ENCODE data around the gene DXO.
"Not testable (repeated sequence)": the region's sequence is repeated elsewhere in the genome, so short reads cannot be mapped to it uniquely, and the experiment has no call there.

DXO gene

DNA sequence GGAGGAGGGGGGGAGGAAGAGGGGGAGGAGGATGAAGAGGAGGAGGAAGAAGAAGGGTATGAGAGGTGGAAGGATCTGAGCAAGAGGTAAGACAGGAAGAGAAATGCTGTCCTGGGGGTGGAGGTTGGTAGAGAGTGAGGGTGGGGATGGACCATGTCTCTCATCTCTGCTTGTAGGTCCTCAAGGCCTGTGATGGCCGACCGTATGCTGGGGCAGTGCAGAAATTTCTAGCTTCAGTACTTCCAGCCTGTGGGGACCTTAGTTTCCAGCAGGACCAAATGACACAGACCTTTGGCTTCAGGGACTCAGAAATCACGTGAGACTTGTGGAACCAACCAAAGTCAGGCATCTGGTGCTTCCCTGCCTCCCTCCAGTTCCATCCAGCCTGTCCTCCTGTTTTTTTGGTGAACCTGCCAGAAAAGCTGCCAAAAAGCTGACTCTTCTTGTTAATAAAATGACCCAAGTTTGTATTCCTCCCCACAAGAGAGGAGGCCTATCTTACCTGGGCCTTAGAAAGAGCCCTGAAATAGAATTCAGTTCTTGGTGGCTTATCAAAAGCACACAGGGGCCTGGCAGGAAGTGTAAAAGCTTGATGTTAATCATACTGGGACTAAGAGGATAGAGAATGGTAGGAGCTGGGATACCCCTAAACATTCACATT is 7.4 kb upstream of the DXO start:
- no peak for DNase-seq

DNA sequence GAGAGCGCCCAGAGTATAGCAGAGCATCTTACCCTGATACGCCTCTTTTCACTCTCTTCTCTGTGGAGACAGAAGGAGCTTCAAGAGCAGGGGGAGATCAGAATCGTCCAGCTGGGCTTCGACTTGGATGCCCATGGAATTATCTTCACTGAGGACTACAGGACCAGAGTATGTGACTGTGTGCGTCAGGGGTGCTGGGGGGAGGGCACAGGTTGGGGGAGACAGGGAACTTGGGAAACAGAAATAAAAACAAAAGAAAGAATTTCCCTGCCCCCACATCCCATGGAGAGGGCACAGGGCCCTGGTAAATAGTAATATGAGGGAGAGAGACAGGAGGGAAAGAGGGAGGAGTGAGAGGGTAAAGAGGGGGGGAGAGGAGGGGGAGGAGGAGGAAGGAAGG is 6.9 kb upstream of the DXO start:
- DNase-seq, result no peak

DNA sequence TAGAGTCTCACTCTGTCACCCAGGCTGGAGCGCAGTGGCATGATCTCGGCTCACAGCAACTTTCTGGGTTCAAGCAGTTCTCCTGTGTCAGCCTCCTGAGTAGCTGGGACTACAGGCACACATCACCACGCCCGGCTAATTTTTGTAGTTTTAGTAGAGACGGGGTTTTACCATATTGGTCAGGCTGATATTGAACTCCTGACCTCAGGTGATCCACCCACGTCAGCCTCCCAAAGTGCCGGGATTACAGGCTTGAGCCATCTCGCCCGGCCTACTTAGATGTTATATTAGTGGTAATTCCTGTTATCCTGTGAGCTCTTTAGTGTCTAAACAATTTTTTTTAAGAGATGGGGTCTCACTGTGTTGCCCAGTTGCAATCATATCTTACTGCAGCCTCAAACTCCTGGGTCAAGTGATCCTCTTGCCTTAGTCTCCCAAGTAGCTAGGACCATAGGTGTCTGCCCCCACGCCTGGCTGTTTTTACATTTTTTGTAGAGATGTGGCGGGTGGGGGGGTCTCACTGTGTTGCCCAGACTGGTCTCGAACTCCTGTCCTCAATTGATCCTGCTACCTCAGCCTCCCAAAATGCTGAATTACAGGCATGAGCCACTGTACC is 6.0 kb upstream of the DXO start:
- no peak for DNase-seq

DNA sequence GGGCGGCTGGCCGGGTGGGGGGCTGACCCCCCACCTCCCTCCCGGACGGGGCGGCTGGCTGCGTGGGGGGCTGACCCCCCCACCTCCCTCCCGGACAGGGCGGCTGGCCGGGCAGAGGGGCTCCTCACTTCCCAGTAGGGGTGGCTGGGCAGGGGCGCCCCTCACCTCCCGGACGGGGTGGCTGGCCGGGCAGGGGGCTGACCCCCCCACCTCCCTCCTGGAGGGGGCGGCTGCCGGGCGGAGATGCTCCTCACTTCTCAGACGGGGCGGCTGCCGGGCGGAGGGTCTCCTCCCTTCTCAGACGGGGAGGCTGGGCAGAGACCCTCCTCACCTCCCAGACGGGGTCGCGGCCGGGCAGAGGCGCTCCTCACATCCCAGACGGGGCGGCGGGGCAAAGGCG is 4.1 kb upstream of the DXO start:
- DNase-seq, result not testable (repeated sequence)

DNA sequence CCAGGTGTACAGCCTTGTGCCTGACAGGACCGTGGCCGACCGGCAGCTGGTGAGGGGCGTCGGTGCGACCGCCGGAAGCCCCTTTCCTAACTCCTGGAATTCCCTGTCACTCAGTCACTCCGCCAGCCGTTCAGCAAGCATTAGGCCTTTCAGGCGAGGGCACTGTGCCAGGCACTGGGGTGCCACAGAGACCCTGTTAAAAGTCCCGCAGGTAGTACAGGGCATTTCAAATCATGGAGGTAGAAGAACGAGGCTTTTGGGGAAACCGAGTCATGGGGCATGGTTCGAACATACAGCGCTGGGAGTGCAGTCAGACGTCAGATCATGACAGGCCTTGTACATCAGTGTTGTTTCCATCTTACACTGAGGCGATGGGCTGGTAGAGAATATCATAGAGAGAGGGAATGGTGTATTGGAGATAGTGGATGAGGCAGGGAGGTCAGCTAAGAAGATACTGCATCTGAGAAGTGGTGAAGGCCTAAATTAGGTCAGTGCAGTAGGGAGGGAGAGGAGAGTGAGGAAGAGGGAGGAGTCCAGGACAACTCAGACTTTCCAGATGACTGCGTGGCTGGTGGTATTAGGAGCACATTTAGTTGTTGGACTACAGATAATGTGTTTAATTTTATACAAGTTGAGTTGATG is 892 bp upstream of the DXO start:
- no peak for DNase-seq

DNA sequence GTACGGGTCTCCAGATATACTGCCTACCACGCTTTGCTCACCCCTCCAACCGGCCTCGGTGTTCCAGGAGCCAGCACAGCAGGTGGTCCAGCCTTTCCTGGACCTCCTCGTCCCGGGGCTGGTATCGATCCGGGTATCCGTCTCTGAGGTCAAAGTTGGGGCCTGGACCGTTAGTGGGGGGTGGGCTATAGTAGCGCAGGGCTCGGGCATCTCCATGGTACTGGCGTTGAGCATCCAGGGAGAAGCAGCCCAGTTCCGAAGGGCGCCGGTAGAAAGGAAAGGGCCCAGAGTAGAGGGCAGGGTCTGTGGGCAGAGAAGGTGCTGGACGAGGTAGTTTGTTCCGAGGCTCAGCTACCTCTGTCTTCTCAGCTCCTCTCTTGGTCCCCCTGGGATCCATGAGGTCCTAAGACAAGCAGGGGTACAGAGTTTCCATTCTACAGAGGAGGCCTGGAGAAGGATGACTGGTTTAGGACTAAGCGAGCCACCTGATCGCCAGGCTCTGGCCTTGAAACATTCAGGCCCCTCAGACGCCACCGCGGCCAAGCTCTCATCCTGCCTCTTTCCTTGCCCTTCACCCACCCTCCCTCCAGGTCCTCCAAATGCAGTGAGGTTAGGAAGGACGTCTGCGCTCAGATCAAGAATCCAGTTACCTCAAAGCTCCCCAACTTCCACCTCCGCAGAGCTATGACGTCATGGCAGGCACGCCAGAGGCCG is 502 bp downstream of the DXO start:
- DNase-seq, result no peak

DNA sequence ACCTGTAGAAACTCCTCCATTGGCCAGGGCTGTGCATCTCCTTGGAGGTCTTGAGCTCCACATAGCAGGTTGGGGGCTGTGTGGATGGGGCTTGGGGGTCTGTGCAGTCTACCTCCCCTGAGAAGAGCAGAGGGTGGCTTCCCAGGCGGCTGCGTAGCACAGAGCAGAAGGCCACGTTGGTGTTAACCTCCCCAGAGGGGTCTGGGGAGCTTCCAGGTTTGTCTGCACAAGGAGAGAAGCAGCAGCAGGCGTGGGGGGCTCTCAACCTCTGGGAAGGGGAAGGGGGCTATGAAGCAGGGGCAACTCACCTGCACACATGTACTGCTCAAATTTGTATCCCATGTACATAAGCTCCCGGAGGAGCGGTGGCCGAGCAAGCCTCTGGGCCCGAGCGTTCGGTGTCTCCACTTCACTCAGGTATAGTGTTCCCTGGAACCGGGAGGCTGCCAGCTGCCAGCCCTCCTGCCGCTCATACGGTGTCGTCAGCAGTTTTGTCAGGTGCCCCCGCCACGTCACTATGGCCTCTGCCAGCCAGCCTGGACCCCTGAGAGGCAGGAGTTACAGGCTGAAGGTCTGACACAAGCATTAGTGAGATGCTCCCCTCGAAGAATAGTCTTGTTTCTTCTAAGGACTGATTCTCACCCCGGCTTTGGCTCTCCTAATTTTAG is 1.2 kb downstream of the DXO start:
- DNase-seq, result no peak

DNA sequence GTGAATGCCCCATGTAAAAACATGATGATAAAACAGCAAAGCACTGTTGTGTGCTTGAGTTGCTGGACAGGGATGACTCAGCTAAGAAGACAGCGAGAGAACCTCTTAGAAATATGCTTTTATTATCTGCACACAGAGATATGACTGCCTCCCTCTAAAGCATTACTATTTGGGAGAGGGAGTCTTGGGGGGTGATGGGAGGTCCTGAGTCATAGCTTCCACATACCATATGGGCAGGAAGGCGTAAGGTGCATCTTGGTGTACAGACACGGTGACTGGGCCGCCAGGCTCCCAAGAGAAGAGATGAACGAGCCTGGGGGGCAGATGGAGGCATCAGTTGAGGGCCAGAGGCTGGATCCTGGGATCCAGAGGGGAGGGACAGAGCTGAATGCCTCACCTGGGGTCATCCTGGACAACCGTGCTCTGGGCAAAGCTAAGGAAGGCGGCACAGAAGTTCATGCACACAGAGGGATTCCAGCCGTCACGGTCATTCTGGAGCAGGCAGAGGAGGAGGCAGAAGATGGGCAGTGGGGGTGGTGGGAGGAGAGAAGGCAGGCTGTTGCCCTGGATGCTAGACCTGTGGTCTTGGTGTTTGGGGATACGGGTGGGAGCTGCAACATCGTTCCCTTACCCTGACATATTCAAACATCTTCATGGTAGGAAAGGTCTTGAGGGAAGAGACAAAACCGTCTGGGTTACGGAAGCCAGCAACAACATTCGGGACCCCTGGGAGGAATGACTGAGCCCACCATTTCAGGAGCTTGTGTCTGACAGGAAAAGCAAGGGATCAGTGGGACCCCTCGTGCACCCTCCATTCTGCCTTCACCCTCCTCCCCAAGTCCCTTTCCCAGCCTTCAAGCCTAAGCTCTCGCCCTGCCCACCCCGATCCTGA is 2.0 kb downstream of the DXO start:
- DNase-seq, result no peak

DNA sequence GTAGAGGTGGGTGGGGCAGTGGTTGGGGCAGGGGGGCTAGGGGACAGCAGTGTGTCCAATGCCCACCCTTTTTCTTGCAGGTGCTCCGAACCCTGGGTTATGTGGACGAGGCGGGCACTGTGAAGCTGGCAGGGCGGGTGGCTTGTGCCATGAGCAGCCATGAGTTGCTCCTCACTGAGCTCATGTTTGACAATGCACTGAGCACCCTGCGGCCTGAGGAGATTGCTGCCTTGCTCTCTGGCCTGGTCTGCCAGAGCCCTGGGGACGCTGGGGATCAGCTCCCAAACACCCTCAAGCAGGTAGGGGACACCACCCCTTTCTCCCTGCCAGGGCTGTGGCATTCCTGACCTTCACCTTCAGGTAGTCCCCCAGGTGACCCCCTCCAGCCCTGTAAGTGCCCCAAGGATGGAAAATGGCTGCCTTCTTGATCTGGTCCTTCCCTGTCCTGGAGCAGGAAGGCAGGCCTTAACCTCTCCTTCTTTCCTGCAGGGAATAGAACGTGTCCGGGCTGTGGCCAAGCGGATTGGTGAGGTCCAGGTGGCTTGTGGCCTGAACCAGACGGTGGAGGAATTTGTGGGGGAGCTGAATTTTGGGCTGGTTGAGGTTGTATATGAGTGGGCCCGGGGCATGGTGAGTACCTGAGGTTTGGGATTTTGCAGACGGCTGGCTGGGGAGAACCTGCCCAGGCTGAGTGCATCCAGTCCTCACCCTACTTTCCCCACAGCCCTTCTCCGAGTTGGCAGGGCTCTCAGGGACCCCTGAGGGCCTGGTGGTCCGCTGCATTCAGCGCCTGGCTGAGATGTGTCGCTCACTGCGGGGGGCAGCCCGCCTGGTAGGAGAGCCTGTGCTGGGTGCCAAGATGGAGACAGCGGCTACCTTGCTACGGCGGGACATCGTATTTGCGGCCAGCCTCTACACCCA is 2.9 kb downstream of the DXO start:
- no peak for DNase-seq

DNA sequence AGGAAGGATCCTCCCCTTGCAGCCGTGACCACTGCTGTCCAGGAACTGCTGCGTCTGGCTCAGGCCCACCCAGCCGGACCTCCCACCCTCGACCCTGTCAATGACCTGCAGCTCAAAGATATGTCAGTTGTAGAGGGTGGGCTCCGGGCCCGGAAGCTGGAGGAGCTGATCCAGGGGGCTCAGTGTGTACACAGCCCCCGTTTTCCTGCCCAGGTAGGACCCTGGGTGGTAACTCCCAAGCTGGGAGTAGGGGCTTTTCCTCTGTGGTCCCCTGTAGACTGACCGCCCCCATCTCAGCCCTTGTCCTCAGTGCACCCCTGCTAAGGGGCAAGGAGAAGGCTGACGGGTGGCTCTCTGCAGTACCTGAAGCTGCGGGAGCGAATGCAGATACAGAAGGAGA is 3.6 kb downstream of the DXO start:
- no peak for DNase-seq

DNA sequence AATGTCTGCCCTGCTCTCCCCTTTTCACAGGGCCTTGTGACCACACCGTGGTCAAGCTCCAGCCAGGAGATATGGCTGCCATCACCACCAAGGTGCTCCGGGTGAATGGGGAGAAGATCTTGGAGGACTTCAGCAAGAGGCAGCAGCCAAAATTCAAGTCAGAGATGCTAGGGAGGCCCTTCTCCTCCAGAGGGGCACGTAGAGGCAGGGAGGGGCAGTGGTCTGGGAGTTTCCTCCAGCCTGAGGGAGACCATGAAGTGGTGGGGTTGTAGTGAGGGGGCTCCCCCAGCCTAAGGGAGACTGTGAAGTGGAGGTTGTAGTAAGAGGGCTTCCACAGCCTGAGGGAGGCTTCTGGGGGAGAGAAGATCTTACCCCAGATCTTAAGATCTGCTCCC is 4.0 kb downstream of the DXO start:
- DNase-seq, result no peak

DNA sequence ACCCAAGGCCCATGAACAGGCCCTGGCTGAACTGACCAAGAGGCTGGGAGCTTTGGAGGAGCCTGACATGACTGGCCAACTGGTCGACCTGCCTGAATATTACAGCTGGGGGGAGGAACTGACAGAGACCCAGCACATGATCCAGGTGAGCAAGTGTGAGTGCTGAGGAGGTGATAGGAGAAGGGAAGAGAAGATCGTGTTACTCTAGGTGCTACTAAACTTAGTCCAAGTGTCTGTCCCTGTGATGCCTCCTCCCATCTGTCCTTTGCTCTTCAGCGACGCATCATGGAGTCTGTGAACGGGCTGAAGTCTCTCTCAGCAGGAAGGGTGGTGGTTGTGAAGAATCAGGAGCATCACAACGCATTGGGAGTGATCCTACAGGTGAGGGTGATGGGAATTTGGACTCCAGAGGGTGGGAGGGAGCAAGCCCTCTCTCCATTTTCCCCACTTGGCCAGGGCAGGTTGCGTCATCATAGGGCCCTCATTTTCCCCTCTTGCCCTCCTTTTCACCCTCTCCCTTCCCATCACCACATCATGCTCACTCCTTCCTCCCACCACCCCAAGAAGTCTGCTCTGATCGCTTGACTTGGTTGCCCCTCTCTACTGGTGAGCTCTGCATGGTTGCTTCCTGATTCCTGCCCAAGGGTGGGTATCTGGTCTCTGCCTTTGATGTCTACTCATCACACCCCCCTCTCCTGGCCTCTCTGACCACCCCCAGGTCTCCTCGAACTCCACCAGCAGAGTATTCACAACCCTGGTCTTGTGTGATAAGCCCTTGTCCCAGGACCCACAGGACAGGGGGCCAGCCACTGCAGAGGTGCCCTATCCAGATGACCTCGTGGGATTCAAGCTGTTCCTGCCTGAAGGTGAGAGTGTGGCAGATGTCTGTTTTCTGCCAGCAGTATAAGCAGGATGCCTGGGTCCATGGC is 4.7 kb downstream of the DXO start:
- no peak for DNase-seq

DNA sequence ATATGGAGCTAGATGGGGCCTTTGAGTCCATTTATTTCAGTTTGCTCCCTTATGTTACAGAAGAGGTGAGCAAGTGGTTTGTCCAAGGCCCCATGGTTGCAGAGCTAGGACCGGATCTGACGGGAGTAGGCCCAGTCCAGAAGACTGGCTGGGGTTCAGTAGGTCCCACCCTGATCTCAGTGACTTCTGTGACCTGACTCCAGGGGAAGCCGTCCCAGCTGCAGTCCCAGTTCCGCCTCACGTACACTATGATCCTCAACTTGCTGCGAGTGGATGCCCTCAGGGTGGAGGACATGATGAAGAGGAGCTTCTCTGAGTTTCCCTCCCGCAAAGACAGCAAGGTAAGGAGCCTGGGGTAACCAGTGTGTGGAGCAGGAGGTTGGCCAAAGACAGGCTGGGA is 5.4 kb downstream of the DXO start:
- no peak for DNase-seq

DNA sequence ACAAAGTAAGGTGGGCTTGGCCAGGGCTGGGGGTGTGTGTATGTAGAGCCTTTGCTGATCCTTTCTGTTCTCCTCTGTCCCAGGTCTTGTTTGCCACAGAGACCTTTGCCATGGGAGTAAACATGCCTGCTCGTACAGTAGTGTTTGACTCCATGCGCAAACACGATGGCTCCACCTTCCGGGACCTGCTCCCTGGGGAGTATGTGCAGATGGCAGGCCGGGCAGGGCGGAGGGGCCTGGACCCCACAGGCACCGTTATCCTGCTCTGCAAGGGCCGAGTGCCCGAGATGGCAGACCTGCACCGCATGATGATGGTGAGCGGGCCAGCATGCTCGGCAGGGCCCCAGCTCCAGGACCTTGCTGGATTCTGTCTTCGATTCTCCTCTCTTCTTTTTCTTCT is 6.2 kb downstream of the DXO start:
- DNase-seq, result no peak

DNA sequence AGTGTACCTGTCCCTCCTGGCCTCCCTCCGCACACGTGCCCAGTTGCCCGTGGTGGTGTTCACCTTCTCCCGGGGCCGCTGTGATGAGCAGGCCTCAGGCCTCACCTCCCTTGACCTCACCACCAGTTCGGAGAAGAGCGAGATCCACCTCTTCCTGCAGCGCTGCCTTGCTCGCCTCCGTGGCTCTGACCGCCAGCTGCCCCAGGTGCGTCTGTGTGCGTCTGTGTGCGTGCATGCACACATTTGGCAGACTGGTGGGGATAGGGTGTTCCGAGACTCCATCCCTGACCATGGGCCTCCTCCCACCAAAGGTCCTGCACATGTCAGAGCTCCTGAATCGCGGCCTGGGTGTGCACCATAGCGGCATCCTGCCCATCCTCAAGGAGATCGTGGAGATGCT is 8.0 kb downstream of the DXO start:
- DNase-seq, result no peak

DNA sequence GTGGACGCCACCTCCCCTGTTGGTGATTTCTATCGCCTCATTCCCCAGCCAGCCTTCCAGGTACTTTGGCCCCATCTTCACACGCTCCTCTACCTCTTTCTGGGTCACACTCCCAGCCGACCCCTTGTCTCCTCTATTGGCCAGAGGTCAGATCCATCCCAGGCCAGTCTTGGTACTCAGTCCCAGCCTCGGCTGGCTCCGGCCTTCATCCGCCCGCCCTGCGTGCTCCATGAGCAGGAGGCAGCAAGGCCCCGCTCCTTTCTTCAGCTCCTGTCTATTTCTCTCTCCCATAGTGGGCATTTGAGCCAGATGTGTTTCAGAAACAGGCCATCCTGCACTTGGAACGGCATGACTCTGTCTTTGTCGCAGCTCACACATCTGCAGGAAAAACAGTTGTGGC is 10.3 kb downstream of the DXO start:
- no peak for DNase-seq

DNA sequence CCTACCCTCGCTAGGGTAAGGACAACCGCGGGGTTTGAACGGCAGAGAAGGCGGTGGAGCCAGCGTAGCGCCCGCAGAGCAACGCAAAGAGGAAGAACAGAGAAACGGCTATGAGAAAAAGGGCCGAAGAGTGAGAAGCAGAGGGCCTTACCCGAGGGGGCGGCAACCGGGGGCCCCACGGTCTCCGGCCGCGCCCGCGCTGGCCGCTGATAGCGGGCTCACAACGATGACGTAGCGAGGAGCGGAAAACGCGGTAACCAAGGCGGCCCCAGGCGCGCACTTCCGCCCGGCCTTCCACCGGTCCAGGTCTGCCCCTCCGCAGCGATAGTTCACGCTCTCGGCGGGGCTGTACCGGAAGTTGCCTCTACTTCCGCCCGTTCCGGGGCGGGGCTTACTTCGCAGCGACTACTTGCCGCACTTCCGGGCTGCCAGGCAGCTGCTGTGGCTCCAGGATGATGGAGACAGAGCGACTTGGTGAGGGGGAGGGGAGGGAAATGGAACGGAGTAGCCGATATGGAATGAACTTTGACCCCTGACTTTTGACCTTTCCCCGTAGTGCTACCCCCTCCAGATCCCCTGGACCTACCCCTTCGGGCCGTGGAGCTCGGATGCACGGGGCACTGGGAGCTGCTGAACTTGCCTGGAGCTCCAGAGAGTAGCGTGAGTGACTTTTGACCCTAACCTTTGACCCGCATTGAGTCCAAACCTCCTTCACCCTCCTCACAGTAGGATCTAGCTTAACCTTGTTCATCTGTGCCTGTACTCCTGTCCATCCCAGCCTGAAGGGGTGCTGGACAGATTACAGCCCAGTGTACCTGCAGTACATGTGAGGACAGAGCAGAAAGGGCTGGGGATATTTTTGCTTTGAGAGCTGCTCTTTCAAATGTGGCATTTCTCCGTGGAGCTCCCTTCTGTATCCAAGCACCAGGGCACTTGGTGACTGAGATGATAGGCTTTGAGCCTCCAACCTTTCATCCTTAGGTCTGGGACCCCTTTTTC is 12.9 kb downstream of the DXO start, which contains the start of the genes NELFE and SKIC2:
Gene NELFE, minus strand, starts transcription at position 231 of the 999 bp plus-strand sequence. CDS start 525 bp downstream, outside the sequence.
Gene SKIC2, plus strand, starts transcription at position 435 of the 999 bp plus-strand sequence. Its CDS starts 18 bp downstream, at position 453.
- peak; percentile 98 for DNase-seq

DNA sequence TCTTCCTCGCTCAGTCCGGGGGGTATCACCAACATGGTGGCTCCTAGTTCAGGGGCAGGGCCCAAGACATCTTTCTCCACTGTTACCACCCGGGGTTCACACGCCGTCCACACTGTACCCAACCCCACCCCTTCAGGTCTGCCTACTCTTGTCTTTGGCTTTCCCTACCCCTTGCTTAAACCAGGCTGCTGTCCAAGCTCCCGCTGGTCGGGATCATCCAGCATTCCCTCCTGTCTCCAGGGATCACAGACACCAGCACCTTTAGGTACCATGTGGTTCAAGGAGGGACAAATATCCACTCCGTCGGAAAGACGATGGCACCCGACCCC is 13.6 kb downstream of the DXO start:
- no peak for DNase-seq

DNA sequence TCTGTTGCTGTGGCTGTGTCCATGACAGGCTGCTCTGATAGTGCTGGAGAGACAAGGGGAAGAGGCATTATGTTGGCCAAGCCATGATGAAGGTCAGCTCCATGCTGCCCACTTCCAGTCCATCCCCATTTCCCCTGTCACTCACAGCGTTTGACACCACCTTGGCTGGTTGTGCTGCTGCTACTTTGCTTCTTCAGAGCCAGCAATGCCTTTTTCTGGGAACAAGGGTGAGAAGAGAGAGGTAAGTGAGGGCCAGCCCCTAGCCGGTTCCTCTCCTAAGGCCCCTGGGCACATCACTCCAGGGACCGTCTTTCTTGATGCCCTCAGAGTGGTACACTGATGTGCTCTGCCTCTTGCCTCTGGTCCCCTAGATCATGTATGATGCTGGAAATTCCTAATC is 15.1 kb downstream of the DXO start:
- no peak for DNase-seq
